Upper lobe of left lung (tissue), 4 donors: ENCODE results near the gene RRAD.

Experiments
- CTCF ChIP-seq, 6 experiments: fragments of 450-650 bp in 4 of 6; fragments of 200-600 bp in 2 of 6; sonication (generic) in 2 of 6; IDR thresholded peaks; one replicate each; pipeline ENCODE4 v1.5.1; 2016 to 2019; ENCODE audit warnings: antibody characterized with exemption in 6 of 6
- POLR2A ChIP-seq, 4 donors: fragments of 450-650 bp; IDR thresholded peaks; one replicate each; pipeline ENCODE4 v1.5.1; 2016 to 2017; ENCODE audit warnings: antibody characterized with exemption in 4 of 4, mild to moderate bottlenecking in 2 of 4
- POLR2AphosphoS5 ChIP-seq, 2 donors: sonication (generic); formaldehyde crosslinking; IDR thresholded peaks; one replicate each; pipeline ENCODE4 v1.5.1; 2017; ENCODE audit warnings: antibody characterized with exemption in 2 of 2

- TF ChIP-seq POLR2A (IDR thresholded peaks at IDR 0.05) (no peak), CTCF (IDR thresholded peaks at IDR 0.05) (no peak), POLR2AphosphoS5 (IDR thresholded peaks at IDR 0.05) (no peak)
Observed at GRCh38 chr16:66882702-66883101, 42.6 kb downstream of the RRAD start.
